Measurements from ENCODE around the gene USH2A.

- TF ChIP-seq POLR2A (IDR thresholded peaks at IDR 0.05) (no peak), CTCF (IDR thresholded peaks at IDR 0.05) (no peak), EP300 (IDR thresholded peaks at IDR 0.05) (no peak), POLR2AphosphoS5 (IDR thresholded peaks at IDR 0.05) (no peak)
Measured at GRCh38 chr1:215894617-215895016, 528.6 kb downstream of the USH2A start.

All from gastroesophageal sphincter (tissue), 3 donors.